NCI-H1105 (cell line): ENCODE measurements around the gene HSD3B7.

Experiments used
- DNase-seq: peaks from one replicate; lab custom pipeline; 2025; lab: John Stamatoyannopoulos, UW

HSD3B7 gene

GRCh38 chr16:31023627-31024226, 38.7 kb downstream of the HSD3B7 start:
- no peak for DNase-seq

GRCh38 chr16:31025339-31025738, 40.3 kb downstream of the HSD3B7 start:
- DNase-seq: no peak

DNA sequence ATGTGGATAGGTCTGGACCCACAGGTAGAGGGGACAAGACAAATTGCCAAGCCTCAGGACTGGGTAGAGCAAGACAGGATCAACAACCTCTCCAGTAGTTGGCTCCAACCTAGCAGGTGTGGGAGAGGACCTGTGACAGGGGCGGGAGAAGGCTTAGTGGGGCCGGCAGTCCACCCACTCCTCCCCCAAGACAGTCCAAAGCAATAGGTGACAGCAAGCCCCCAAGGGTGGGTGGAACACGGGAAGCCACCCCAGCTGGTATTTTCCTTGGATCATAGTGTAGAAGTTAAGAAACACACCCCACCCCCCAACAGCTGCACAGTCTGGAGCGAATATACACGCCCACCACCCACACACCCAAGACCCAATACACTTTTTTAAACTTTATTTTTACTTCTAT, 44.3 kb downstream of the HSD3B7 start:
- DNase-seq: no peak

DNA sequence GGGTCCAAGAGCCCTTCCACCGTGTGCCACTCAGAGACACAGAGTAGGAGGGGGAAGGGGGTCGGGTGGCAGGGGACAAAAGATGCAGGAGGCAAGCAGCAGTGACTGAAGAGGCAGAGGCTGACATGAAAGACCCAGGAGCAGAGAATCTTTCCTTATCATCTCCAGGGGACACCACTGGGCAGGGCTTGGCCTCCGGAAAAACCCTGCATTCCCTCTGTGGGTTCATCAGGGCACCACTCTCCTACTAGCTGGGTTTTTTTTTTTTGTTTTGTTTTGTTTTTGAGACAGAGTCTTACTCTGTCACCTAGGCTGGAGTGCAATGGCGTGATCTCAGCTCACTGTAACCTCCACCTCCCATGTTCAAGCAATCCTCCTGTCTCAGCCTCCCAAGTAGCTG, 46.3 kb downstream of the HSD3B7 start:
- DNase-seq: no peak

GRCh38 chr16:31032736-31033708, 48.0 kb downstream of the HSD3B7 start, which contains the start of gene STX4:
Gene STX4, plus strand, starts transcription at chr16:31033558. Its CDS starts 248 bp downstream, at chr16:31033806.
- peak; percentile 90 for DNase-seq

DNA sequence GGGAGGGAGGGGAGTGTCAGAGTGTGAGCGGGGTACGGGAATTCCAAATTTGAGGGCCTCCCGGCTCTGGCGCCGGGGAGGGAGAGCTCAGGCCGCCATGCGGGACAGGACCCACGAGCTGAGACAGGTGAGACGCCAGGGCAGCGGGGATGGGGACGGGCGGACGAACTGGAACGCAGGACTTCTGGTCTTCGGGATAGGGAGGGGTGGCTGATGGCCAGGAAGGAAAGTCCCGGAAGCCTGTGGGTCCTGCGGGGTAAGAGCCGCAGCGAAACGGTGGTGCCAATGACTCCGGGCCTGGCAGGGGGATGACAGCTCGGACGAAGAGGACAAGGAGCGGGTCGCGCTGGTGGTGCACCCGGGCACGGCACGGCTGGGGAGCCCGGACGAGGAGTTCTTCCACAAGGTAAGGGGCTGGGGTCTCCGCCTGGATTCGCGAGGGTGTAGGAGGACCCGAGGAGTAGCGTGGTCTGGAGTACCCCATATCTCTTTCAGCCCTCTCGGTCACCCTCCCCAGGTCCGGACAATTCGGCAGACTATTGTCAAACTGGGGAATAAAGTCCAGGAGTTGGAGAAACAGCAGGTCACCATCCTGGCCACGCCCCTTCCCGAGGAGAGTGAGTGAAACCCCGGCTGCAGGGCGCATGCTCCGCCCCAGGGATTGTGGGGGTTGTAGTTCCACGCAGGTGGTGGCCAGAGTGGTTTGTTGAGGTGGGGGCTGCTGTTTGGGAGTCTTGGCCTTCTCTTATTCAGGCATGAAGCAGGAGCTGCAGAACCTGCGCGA, 48.9 kb downstream of the HSD3B7 start:
- peak; percentile 51 for DNase-seq

DNA sequence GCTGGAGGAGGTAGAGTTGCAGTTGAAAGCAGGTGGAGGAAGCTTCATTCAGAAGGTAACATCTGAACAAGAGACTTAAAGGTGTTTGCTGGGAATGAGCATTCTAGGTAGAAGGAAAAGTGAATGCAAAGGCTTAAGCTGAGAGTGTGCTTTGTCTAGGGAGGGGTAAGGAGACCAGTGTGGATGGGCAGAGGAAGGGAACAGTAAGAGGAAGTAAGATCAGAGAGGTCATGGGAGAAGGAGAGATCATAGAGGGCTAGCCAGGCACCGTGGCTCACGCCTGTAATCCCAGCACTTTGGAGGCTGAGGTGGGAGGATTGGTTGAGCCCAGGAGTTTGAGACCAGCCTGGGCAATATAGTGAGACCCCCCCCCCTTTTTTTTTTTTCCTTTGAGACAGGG, 51.7 kb downstream of the HSD3B7 start:
- no peak for DNase-seq
